Prostate gland (tissue), 2 donors: Measurements from ENCODE around the gene FIGNL2.

Source experiments
- POLR2A ChIP-seq: fragments of 450-650 bp; IDR thresholded peaks from one replicate; pipeline ENCODE4 v1.6.1; 2016; ENCODE audit warnings: antibody characterized with exemption, mild to moderate bottlenecking
- POLR2AphosphoS5 ChIP-seq: sonication (generic); formaldehyde crosslinking; IDR thresholded peaks from one replicate; pipeline ENCODE4 v1.6.1; 2017; ENCODE audit warnings: antibody characterized with exemption
- TF ChIP-seq, protein P1 (sequence below), 4 experiments: fragments of 200-600 bp in 2 of 4; fragments of 450-650 bp in 2 of 4; sonication (generic) in 2 of 4; IDR thresholded peaks; 1 replicate in 3 of 4; 2 replicates in 1 of 4; pipeline ENCODE4 v1.5.1; 2016 to 2019; ENCODE audit warnings: antibody characterized with exemption in 4 of 4, mild to moderate bottlenecking in 2 of 4, moderate library complexity in 2 of 4

DNA sequence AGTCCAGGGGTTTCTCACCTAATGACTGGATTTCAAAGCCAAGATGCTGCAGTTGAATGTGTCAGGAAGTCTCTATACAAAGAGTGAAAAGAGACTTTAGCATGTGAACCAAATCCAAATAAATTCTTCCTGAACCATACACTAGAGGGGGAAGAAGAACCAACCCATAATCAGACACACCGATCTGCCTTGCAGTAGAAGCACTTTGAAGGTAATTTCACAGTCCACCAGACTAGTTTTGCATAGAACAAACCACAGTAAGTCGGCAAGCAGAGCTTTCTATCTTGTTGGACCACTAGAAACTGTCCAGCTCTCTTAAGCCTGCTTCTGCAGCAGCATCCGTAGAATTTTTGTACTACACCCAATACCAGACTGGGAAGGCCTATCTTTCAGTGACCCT, 39.3 kb downstream of the FIGNL2 start:
- TF ChIP-seq, protein P1, sequence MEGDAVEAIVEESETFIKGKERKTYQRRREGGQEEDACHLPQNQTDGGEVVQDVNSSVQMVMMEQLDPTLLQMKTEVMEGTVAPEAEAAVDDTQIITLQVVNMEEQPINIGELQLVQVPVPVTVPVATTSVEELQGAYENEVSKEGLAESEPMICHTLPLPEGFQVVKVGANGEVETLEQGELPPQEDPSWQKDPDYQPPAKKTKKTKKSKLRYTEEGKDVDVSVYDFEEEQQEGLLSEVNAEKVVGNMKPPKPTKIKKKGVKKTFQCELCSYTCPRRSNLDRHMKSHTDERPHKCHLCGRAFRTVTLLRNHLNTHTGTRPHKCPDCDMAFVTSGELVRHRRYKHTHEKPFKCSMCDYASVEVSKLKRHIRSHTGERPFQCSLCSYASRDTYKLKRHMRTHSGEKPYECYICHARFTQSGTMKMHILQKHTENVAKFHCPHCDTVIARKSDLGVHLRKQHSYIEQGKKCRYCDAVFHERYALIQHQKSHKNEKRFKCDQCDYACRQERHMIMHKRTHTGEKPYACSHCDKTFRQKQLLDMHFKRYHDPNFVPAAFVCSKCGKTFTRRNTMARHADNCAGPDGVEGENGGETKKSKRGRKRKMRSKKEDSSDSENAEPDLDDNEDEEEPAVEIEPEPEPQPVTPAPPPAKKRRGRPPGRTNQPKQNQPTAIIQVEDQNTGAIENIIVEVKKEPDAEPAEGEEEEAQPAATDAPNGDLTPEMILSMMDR (IDR thresholded peaks at IDR 0.05) = no peak
- TF ChIP-seq POLR2AphosphoS5 (no peak), POLR2A (no peak)
